Middle frontal gyrus (tissue), 1 donor: Measurements from ENCODE around the gene SATL1.
"Not testable (repeated sequence)": the region's sequence is repeated elsewhere in the genome, so short reads cannot be mapped to it uniquely, and the experiment has no call there.

Source experiments
- DNase-seq: peaks from one replicate; pipeline ENCODE4 v3.0.0-alpha.2; 2015; ENCODE audit warnings: low spot score; ENCODE audit errors: extremely low spot score

Gene SATL1

GRCh38 chrX:85109235-85109634, 134.3 kb downstream of the SATL1 start:
- no peak for DNase-seq

- DNase-seq = no peak
These were observed 135.4 kb downstream of the SATL1 start for GRCh38 chrX:85108165-85108564.

GRCh38 chrX:85107407-85107806, 136.2 kb downstream of the SATL1 start:
- DNase-seq = no peak

GRCh38 chrX:85089321-85089840, 154.2 kb downstream of the SATL1 start:
- no peak for DNase-seq

GRCh38 chrX:85084770-85085393, 158.7 kb downstream of the SATL1 start:
- no peak for DNase-seq

- DNase-seq = not testable (repeated sequence)
These were observed 166.3 kb downstream of the SATL1 start for GRCh38 chrX:85077247-85077646.

GRCh38 chrX:85065512-85066198, 177.9 kb downstream of the SATL1 start:
- no peak for DNase-seq

GRCh38 chrX:85052636-85053343, 190.8 kb downstream of the SATL1 start:
- no peak for DNase-seq

- no peak for DNase-seq
These were observed 191.4 kb downstream of the SATL1 start for GRCh38 chrX:85052205-85052604.

- no peak for DNase-seq
These were observed 192.0 kb downstream of the SATL1 start for GRCh38 chrX:85051627-85052026.
